Stimulated activated CD4-positive, alpha-beta T cell treated with anti-CD3 and anti-CD28 coated beads, Interleukin-2, amount 100 ng/mL, for 24 hours (primary cell): ENCODE results near the gene MYMX.
"Not testable (repeated sequence)": the region's sequence is repeated elsewhere in the genome, so short reads cannot be mapped to it uniquely, and the experiment has no call there.

Experiments
- DNase-seq, 2 donors: peaks; one replicate each; pipeline ENCODE4 v3.0.0-alpha.2; 2020

MYMX gene

GRCh38 chr6:44216677-44217331 is at the start of gene MYMX:
Gene MYMX (plus strand): TSS chr6:44216926. CDS start chr6:44217472, 546 bp downstream.
- no peak for DNase-seq

DNA sequence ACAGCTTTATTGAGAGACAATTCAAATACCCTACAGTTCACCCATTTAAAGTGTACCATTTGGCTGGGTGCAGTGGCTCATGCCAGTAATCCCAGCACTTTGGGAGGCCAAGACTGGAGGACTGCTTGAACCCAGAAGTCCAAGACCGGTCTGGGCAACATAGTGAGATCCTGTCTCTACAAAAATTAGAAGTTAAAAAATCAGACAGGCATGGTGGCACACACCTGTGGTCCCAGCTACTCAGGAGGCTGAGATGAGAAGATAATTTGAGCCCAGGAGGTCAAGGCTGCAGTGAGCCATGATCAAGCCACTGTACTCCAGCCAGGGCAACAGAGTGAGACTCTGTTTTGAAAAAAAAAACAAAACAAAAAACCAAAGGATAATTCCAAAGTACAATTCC is 49.2 kb upstream of the MYMX start:
- no peak for DNase-seq

- no peak for DNase-seq
These were observed 47.6 kb upstream of the MYMX start for GRCh38 chr6:44169154-44169553.

- DNase-seq = no peak
These were observed 46.7 kb upstream of the MYMX start for GRCh38 chr6:44169886-44170570.

- DNase-seq = peak in 1 of 2 donors; percentile 48
These were observed 44.7 kb upstream of the MYMX start for GRCh38 chr6:44171899-44172546.

GRCh38 chr6:44172731-44173500 is 43.8 kb upstream of the MYMX start:
- peak; percentile 85 for DNase-seq

GRCh38 chr6:44176130-44176761 is 40.5 kb upstream of the MYMX start:
- DNase-seq = no peak

GRCh38 chr6:44176762-44177509 is 39.8 kb upstream of the MYMX start:
- DNase-seq = peak in 1 of 2 donors; percentile 10

DNA sequence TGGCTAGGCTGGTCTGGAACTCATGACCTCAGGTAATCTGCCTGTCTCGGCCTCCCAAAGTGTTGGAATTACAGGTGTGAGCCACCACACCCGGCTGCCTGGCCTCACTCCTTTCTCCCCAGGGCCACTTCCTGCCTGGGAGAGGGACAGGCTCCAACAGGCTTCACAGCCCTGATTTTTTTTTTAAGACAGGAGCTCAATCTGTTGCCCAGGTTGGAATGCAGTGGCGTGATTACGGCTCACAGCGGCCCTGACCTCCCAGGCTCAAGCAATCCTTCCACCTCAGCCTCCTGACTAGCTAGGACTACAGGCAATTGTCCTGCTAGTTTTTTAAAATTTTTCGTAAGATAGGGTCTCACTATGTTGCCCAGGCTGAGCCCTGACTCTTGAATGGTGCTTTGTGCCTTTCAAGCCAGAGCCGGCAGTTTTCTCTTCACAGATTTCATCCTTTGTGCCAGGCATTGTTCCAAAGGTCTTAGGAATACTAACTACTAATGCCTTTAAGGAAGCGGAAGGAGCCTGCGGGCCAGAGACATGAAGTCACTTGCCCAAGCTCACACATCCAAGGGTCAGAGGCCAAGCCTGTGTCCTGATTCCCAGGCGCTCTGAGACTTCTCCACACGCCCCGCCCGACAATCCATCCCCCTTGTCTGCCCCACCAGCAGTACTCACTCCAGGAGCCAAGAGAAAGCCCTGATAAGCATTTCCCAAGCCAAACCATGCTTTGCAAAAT is 38.9 kb upstream of the MYMX start:
- no peak for DNase-seq

GRCh38 chr6:44178424-44179071 is 38.2 kb upstream of the MYMX start:
- DNase-seq = no peak

DNA sequence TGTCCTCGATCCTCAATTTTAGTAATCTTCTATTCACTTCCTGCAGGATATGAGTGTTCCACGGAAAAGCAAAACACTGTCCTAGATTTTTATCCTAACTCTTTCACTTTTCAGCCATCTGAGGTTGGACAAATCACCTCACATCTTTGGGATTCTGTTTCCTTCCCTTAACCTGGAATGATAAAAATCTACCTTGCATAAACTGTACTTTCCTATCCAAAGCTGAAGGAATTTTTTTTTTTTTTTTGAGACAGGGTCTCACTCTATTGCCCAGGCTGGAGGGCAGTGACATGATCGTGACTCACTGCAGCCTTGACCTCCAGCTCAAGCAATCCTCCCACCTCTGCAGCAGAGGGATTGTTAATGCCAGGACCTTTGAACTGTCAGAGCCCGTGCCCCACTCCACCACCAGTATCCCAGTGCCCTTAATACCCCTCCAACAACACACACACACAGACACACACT is 37.6 kb upstream of the MYMX start:
- DNase-seq = no peak

DNA sequence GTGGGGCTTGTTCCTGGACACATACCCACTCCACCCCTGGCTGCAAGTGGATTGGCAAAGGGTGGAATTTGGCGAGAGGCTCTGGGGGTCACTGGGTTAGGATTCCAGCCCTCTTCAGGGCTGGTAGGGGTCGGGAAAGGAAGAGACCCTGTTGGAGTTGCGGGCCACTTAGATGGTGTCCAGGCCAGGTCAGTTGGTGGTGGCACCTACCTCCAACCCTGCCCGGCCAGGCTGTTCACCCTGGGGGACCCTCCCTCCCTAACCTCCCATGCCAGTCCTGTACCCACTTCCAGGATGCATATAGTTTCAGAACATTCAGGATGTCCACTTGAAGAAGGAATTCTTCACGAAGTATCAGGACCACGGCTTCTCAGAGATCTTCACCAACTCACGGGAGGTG is 37.1 kb upstream of the MYMX start:
- no peak for DNase-seq

DNA sequence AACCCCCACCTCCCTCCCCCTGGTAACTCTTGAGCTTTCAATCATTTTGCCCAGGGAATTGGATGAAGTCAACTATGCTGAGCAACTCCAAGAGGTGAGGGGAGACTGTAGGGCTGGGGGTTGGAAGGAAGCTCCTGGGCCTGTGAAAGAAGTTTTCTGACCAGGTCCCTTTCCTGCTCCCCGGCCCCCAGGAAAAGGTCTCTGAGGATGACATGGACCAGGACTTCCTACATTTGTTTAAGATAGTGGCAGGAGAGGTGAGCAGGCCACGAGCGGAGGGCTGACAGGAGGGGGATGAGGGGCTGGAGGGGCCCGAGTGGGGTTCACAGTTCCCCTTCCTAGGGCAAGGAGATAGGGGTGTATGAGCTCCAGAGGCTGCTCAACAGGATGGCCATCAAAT is 36.3 kb upstream of the MYMX start:
- no peak for DNase-seq

DNA sequence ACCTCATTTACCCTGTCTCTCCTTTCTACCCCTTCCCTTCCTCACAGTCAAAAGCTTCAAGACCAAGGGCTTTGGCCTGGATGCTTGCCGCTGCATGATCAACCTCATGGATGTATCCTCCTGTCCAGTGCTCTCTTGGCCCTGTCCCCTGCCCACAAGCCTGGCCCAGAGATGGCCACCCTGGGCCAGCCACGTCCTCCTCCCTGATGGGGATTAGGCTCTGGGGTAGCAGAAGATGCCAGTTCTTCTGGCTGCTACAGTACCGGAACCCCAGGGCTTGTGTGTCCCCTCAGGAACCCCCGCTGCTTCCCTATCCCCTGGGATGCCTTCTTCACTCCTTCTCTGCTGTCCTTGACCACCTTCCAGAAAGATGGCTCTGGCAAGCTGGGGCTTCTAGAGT is 35.8 kb upstream of the MYMX start:
- no peak for DNase-seq

- DNase-seq = not testable (repeated sequence)
These were observed 34.9 kb upstream of the MYMX start for GRCh38 chr6:44181784-44182183.

- no peak for DNase-seq
These were observed 33.8 kb upstream of the MYMX start for GRCh38 chr6:44182911-44183390.

DNA sequence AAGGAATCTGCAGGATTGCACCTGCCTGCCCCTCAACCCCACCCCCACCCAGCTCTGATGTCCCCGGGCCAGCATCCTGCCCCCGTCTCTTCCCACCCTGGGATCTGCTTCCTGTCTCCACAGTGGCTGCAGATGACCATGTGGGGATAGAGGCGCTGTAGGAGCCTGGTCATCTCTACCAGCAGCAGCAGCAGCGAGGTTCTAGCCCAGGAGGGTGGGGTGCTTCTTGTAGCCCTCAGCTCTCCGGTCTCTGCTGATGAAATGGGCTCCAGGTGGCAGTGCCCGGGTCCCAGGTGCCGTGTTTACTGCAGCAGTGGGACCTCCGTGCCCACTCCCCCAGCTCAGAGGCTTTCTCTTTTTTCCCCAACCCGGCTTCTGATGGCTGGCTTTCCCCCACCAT is 32.9 kb upstream of the MYMX start:
- DNase-seq = no peak

DNA sequence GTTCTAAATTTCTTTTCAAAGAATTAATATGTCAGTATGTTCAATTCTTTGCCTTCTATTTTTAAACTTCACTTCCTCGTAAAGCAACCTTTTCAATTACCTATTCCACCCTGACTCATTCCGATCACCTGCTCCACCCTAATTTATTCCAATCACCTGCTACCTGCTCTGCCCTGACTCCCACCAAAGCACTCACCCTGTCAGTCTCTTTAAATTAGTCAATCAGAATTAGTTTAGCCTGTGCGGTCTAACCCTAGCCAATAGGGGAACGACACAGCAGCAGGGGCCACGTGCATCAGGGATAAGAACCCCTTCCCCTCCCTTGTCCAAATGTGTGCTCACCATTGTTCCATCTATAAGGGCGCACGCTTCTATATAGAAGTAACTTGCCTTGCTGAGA is 31.4 kb upstream of the MYMX start:
- DNase-seq = not testable (repeated sequence)

- peak in 1 of 2 donors; percentile 11 for DNase-seq
These were observed 30.6 kb upstream of the MYMX start for GRCh38 chr6:44185953-44186634.

DNA sequence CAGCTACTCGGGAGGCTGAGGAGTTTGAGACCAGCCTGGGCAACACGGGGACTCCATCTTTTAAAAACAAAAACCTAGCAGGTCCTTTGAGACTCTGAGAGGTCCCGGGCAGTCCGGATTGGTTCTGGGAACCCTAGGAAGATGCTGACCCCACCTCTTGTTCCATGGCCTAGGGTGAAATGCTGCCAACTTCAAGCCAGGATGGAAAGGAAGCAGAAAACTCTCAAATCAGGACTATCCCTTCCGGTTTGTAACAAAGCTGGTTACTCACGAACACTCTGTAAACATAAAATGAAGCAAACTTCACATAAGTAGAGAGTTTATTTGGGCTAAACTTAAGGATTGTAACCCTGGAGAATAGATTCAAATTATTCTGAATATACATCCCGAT is 30.1 kb upstream of the MYMX start:
- DNase-seq = no peak
